IMR-90 (cell line): Measurements from ENCODE around the gene SETD2.

Experiments
- CEBPB ChIP-seq: IDR thresholded peaks from 2 replicates; pipeline ENCODE4 v1.6.1; 2012; ENCODE audit warnings: low read depth, low read length, improper control_type of control experiment
- FOS ChIP-seq: fragments of 150-350 bp; IDR thresholded peaks from 2 replicates; pipeline ENCODE4 v1.6.1; 2016; ENCODE audit warnings: low read depth, low read length
- MAZ ChIP-seq: IDR thresholded peaks from 2 replicates; pipeline ENCODE4 v1.6.1; 2012; ENCODE audit warnings: low read depth, mild to moderate bottlenecking, low read length, improper control_type of control experiment, moderate library complexity, borderline replicate concordance
- POLR2A ChIP-seq: IDR thresholded peaks from 2 replicates; pipeline ENCODE4 v1.6.1; 2012; ENCODE audit warnings: mild to moderate bottlenecking, low read depth, low read length
- RAD21 ChIP-seq: IDR thresholded peaks from 2 replicates; pipeline ENCODE4 v1.6.1; 2012; ENCODE audit warnings: low read length, improper control_type of control experiment
- TF ChIP-seq, protein P1 (sequence below): conservative IDR thresholded peaks from 2 replicates; pipeline ENCODE4 v1.5.1; 2012; ENCODE audit warnings: mild to moderate bottlenecking, low read depth, low read length, improper control_type of control experiment
- TF ChIP-seq, protein P2 (sequence below): fragments of 150-350 bp; IDR thresholded peaks from 2 replicates; pipeline ENCODE4 v1.6.1; 2016; ENCODE audit warnings: low read depth, mild to moderate bottlenecking, low read length, moderate library complexity, borderline replicate concordance

DNA sequence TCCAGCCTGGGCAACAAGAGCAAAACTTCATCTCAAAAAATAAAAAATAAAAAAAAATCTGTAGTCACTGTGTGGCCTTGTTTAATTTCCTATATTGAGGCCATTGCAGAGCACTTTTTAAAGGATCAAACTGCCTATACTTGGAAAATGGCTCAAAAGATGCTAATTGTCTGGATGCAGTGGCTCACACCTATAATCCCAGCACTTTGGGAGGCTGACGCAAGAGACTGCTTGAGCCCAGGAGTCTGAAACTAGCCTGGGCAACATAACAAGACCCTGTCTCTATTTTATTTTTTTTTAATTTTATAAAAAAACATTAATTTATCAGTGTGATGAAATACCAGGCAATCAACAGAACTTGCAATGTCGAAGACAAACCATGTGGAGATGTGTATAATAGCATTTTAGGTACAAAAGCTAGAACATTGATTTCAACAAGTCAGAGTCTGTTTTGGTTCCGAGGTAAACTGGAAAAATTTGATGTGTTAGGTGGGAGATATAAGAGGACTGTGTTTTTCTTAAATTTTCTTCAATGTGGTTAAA lies 47.0 kb upstream of the SETD2 start:
- TF ChIP-seq, protein P1, sequence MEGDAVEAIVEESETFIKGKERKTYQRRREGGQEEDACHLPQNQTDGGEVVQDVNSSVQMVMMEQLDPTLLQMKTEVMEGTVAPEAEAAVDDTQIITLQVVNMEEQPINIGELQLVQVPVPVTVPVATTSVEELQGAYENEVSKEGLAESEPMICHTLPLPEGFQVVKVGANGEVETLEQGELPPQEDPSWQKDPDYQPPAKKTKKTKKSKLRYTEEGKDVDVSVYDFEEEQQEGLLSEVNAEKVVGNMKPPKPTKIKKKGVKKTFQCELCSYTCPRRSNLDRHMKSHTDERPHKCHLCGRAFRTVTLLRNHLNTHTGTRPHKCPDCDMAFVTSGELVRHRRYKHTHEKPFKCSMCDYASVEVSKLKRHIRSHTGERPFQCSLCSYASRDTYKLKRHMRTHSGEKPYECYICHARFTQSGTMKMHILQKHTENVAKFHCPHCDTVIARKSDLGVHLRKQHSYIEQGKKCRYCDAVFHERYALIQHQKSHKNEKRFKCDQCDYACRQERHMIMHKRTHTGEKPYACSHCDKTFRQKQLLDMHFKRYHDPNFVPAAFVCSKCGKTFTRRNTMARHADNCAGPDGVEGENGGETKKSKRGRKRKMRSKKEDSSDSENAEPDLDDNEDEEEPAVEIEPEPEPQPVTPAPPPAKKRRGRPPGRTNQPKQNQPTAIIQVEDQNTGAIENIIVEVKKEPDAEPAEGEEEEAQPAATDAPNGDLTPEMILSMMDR: no peak
- TF ChIP-seq, protein P2, sequence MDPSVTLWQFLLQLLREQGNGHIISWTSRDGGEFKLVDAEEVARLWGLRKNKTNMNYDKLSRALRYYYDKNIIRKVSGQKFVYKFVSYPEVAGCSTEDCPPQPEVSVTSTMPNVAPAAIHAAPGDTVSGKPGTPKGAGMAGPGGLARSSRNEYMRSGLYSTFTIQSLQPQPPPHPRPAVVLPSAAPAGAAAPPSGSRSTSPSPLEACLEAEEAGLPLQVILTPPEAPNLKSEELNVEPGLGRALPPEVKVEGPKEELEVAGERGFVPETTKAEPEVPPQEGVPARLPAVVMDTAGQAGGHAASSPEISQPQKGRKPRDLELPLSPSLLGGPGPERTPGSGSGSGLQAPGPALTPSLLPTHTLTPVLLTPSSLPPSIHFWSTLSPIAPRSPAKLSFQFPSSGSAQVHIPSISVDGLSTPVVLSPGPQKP: no peak
- no peak for TF ChIP-seq CEBPB
- TF ChIP-seq MAZ: no peak
- no peak for TF ChIP-seq POLR2A
- TF ChIP-seq FOS: no peak
- TF ChIP-seq RAD21: no peak
